ENCODE measurements around the gene ZNF217.
"Not testable (repeated sequence)": the region's sequence is repeated elsewhere in the genome, so short reads cannot be mapped to it uniquely, and the experiment has no call there.

Gene ZNF217

DNA sequence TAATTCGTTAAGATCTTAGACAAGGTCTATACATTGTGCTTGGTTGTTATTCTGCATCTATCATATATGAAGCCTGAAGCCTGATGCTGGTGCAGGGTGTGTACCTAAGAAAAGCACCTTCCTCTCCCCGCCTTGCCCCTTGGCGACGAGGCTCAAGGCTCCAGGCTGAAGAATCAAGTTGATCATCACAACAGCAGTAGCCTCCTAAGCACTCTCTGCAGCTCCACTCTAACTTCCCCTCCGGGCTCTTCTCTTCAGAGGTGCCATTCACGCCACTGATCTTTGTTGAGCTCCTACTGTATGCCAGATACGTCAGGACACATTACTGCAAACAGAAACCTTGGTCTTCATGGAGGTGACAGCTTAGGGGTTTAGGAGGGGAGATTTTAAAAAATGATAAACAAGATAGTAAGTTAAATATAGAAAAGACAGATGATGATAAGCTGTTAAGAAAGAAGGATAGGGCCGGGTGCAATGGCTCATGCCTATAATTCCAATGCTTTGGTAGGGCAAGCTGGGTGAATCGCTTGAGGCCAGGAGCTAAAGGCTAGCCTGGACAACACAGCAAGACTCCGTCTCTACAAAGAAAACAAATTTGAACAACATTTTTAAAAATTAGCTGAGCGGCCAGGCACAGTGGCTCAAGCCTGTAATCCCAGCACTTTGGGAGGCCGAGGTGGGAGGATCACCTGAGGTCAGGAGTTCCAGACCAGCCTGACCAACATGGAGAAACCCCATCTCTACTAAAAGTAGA lies 38.4 kb upstream of the ZNF217 start:
- Histone ChIP-seq H3F3A (ENCODE audit: control insufficient read depth, insufficient read depth) (peaks cover 6% of the 10 kb centered on the region; the same call in 1 of the 2 replicates), H3K4me3 (ENCODE audit: low read length) (no peak overlapping the region), H3K79me2 (ENCODE audit: control insufficient read depth, low read length) (no peaks in the 10 kb centered on the region), H3K27ac (ENCODE audit: low read depth, low read length) (no peak overlapping the region), H3K27me3 (ENCODE audit: control insufficient read depth, low read length) (no peaks in the 10 kb centered on the region), H3K36me3 (ENCODE audit: control insufficient read depth, low read length) (no peaks in the 10 kb centered on the region), H3K4me2 (ENCODE audit: low read length) (no peak overlapping the region), H4K20me1 (ENCODE audit: control insufficient read depth, insufficient read depth, low read depth, low read length) (no peaks in the 10 kb centered on the region), H3K9me3 (ENCODE audit: control insufficient read depth, insufficient read depth, low read length) (no peaks in the 10 kb centered on the region), H3K4me1 (ENCODE audit: control insufficient read depth, low read length) (peaks cover 45% of the 10 kb centered on the region), H3K9me2 (replicated peaks; ENCODE audit: control insufficient read depth, low read length) (no peaks in the 10 kb centered on the region)
- TF ChIP-seq, protein P1, sequence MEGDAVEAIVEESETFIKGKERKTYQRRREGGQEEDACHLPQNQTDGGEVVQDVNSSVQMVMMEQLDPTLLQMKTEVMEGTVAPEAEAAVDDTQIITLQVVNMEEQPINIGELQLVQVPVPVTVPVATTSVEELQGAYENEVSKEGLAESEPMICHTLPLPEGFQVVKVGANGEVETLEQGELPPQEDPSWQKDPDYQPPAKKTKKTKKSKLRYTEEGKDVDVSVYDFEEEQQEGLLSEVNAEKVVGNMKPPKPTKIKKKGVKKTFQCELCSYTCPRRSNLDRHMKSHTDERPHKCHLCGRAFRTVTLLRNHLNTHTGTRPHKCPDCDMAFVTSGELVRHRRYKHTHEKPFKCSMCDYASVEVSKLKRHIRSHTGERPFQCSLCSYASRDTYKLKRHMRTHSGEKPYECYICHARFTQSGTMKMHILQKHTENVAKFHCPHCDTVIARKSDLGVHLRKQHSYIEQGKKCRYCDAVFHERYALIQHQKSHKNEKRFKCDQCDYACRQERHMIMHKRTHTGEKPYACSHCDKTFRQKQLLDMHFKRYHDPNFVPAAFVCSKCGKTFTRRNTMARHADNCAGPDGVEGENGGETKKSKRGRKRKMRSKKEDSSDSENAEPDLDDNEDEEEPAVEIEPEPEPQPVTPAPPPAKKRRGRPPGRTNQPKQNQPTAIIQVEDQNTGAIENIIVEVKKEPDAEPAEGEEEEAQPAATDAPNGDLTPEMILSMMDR (IDR thresholded peaks at IDR 0.05; ENCODE audit: low read depth, low read length, poor library complexity, severe bottlenecking): no peak
- no peak for TF ChIP-seq EZH2phosphoT487 (IDR thresholded peaks at IDR 0.05; ENCODE audit: borderline replicate concordance, low read length)

DNA sequence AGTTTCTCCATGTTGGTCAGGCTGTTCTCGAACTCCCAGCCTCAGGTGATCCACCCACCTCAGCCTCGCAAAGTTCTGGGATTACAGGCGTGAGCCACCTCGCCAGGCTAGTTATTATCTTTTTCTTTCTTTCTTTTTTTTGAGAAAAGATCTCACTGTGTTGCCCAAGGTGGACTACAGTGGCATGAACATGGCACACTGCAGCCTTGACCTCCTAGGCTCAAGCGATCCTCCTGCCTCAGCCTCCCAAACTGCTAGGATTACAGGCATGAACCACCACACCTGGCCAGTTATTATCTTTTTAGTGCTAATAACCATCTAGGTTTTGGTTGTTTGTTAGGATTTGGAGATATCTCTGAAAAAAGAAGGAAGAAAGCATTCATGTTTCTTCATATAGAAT lies 35.8 kb upstream of the ZNF217 start:
- no peaks in the 10 kb centered on the region for H3K36me3 ChIP-seq (ENCODE audit: control insufficient read depth, low read length)
- H3K9me2 ChIP-seq (replicated peaks; ENCODE audit: control insufficient read depth, low read length): no peaks in the 10 kb centered on the region
- H3K4me2 ChIP-seq (ENCODE audit: low read length): no peak overlapping the region
- no peaks in the 10 kb centered on the region for H3K27me3 ChIP-seq (ENCODE audit: control insufficient read depth, low read length)
- H4K20me1 ChIP-seq (ENCODE audit: control insufficient read depth, insufficient read depth, low read depth, low read length): no peaks in the 10 kb centered on the region
- no peak for TF ChIP-seq EZH2phosphoT487 (IDR thresholded peaks at IDR 0.05; ENCODE audit: borderline replicate concordance, low read length)
- TF ChIP-seq, protein P1 (IDR thresholded peaks at IDR 0.05; ENCODE audit: low read depth, low read length, poor library complexity, severe bottlenecking): no peak
- no peak overlapping the region for H3K4me3 ChIP-seq (ENCODE audit: low read length)
- H3K4me1 ChIP-seq (ENCODE audit: control insufficient read depth, low read length): peaks cover 32% of the 10 kb centered on the region
- peaks cover 3% of the 10 kb centered on the region; the same call in 1 of the 2 replicates for H3F3A ChIP-seq (ENCODE audit: control insufficient read depth, insufficient read depth)
- no peaks in the 10 kb centered on the region for H3K9me3 ChIP-seq (ENCODE audit: control insufficient read depth, insufficient read depth, low read length)
- H3K27ac ChIP-seq (ENCODE audit: low read depth, low read length): no peak overlapping the region
- no peaks in the 10 kb centered on the region for H3K79me2 ChIP-seq (ENCODE audit: control insufficient read depth, low read length)

DNA sequence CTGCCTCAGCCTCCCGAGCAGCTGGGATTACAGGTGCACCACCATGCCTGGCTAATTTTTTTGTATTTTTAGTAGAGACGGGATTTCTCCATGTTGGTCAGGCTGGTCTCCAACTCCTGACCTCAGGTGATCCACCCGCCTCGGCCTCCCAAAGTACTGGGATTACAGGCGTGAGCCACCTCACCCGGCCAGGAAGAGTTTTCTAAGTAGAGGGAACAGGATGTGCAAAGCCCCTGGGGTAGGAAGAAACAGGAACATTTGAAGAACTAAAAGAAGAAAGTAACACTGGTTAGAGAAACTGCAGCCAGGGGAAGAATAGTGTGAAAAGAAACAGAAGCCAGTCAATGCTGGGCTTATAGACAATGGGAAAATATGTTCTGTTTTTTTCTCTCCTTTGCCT lies 35.1 kb upstream of the ZNF217 start:
- H3K4me3 ChIP-seq (ENCODE audit: low read length); H3F3A ChIP-seq (ENCODE audit: control insufficient read depth, insufficient read depth); H3K9me2 ChIP-seq (replicated peaks; ENCODE audit: control insufficient read depth, low read length); H3K4me2 ChIP-seq (ENCODE audit: low read length); H3K27ac ChIP-seq (ENCODE audit: low read depth, low read length); H3K36me3 ChIP-seq (ENCODE audit: control insufficient read depth, low read length); H4K20me1 ChIP-seq (ENCODE audit: control insufficient read depth, insufficient read depth, low read depth, low read length); H3K27me3 ChIP-seq (ENCODE audit: control insufficient read depth, low read length); H3K9me3 ChIP-seq (ENCODE audit: control insufficient read depth, insufficient read depth, low read length); H3K79me2 ChIP-seq (ENCODE audit: control insufficient read depth, low read length): not testable (repeated sequence)
- H3K4me1 ChIP-seq (ENCODE audit: control insufficient read depth, low read length): peaks cover 37% of the 10 kb centered on the region

GRCh38 chr20:53628076-53628475 lies 34.4 kb upstream of the ZNF217 start:
- H3K4me3 ChIP-seq (ENCODE audit: low read length): no peak overlapping the region
- H3K27ac ChIP-seq (ENCODE audit: low read depth, low read length): peak overlapping the region; percentile 20; the same call in 1 of the 2 replicates
- H3K9me2 ChIP-seq (replicated peaks; ENCODE audit: control insufficient read depth, low read length): no peaks in the 10 kb centered on the region
- H3K9me3 ChIP-seq (ENCODE audit: control insufficient read depth, insufficient read depth, low read length): no peaks in the 10 kb centered on the region
- no peaks in the 10 kb centered on the region for H3K27me3 ChIP-seq (ENCODE audit: control insufficient read depth, low read length)
- TF ChIP-seq EZH2phosphoT487 (IDR thresholded peaks at IDR 0.05; ENCODE audit: borderline replicate concordance, low read length): no peak
- TF ChIP-seq, protein P1 (IDR thresholded peaks at IDR 0.05; ENCODE audit: low read depth, low read length, poor library complexity, severe bottlenecking): no peak
- no peaks in the 10 kb centered on the region for H3K79me2 ChIP-seq (ENCODE audit: control insufficient read depth, low read length)
- 0 out of 2 replicates have a peak overlapping the region, but pooled peaks have one; percentile 6 for H3K4me2 ChIP-seq (ENCODE audit: low read length)
- H3K36me3 ChIP-seq (ENCODE audit: control insufficient read depth, low read length): no peaks in the 10 kb centered on the region
- H4K20me1 ChIP-seq (ENCODE audit: control insufficient read depth, insufficient read depth, low read depth, low read length): no peaks in the 10 kb centered on the region
- peaks cover 8% of the 10 kb centered on the region; the same call in 1 of the 2 replicates for H3F3A ChIP-seq (ENCODE audit: control insufficient read depth, insufficient read depth)
- peaks cover 44% of the 10 kb centered on the region for H3K4me1 ChIP-seq (ENCODE audit: control insufficient read depth, low read length)

DNA sequence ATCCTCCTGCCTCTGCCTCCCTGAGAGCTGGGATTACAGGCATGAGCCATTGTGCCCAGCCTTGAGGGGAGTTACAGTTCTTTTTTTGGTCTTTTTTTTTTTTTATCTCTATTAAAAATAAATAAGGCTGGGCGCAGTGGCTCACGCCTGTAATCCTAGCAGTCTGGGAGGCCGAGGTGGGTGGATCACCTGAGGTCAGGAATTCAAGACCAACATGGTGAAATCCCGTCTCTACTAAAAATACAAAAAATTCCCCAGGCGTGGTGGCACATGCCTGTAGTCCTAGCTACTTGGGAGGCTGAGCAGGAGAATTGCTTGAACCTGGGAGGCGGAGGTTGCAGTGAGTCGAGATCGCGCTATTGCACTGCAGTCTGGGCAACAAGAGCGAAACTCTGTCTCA lies 33.4 kb upstream of the ZNF217 start:
- not testable (repeated sequence) for H3K27me3 ChIP-seq (ENCODE audit: control insufficient read depth, low read length); H3K9me2 ChIP-seq (replicated peaks; ENCODE audit: control insufficient read depth, low read length); H3K36me3 ChIP-seq (ENCODE audit: control insufficient read depth, low read length); H3K4me3 ChIP-seq (ENCODE audit: low read length); H3K27ac ChIP-seq (ENCODE audit: low read depth, low read length); H3K9me3 ChIP-seq (ENCODE audit: control insufficient read depth, insufficient read depth, low read length); H3K4me2 ChIP-seq (ENCODE audit: low read length); H4K20me1 ChIP-seq (ENCODE audit: control insufficient read depth, insufficient read depth, low read depth, low read length); H3K79me2 ChIP-seq (ENCODE audit: control insufficient read depth, low read length); H3F3A ChIP-seq (ENCODE audit: control insufficient read depth, insufficient read depth)
- H3K4me1 ChIP-seq (ENCODE audit: control insufficient read depth, low read length): peaks cover 55% of the 10 kb centered on the region
